Measurements from ENCODE around the gene NTM.

Gene NTM

GRCh38 chr11:131866535-131867400, 496.4 kb downstream of the NTM start:
- no peak for DNase-seq (ENCODE audit: low read depth)

GRCh38 chr11:131867457-131868257, 497.2 kb downstream of the NTM start:
- DNase-seq (ENCODE audit: low read depth): peak; percentile 66

- no peak for DNase-seq (ENCODE audit: low read depth)
These were observed 498.5 kb downstream of the NTM start for GRCh38 chr11:131868629-131869507.

- no peak for DNase-seq (ENCODE audit: low read depth)
These were observed 499.9 kb downstream of the NTM start for GRCh38 chr11:131870305-131870704.

- DNase-seq (ENCODE audit: low read depth): no peak
These were observed 500.6 kb downstream of the NTM start for GRCh38 chr11:131871006-131871405.

GRCh38 chr11:131874070-131874469, 503.7 kb downstream of the NTM start:
- no peak for DNase-seq (ENCODE audit: low read depth)

GRCh38 chr11:131875611-131876010, 505.2 kb downstream of the NTM start:
- DNase-seq (ENCODE audit: low read depth): no peak

GRCh38 chr11:131877246-131877942, 507.0 kb downstream of the NTM start:
- no peak for DNase-seq (ENCODE audit: low read depth)

- no peak for DNase-seq (ENCODE audit: low read depth)
These were observed 509.9 kb downstream of the NTM start for GRCh38 chr11:131880316-131880715.

GRCh38 chr11:131880976-131881375, 510.6 kb downstream of the NTM start:
- no peak for DNase-seq (ENCODE audit: low read depth)

GRCh38 chr11:131883332-131883731, 512.9 kb downstream of the NTM start:
- DNase-seq (ENCODE audit: low read depth): no peak

- DNase-seq (ENCODE audit: low read depth): no peak
These were observed 514.2 kb downstream of the NTM start for GRCh38 chr11:131884461-131885073.

GRCh38 chr11:131885431-131885830, 515.0 kb downstream of the NTM start:
- DNase-seq (ENCODE audit: low read depth): no peak

GRCh38 chr11:131886201-131886600, 515.8 kb downstream of the NTM start:
- no peak for DNase-seq (ENCODE audit: low read depth)

- peak; percentile 72 for DNase-seq (ENCODE audit: low read depth)
These were observed 517.9 kb downstream of the NTM start for GRCh38 chr11:131888230-131888855.

GRCh38 chr11:131889146-131889577, 518.7 kb downstream of the NTM start:
- peak; percentile 75 for DNase-seq (ENCODE audit: low read depth)

- DNase-seq (ENCODE audit: low read depth): no peak
These were observed 519.6 kb downstream of the NTM start for GRCh38 chr11:131889760-131890581.

- no peak for DNase-seq (ENCODE audit: low read depth)
These were observed 522.9 kb downstream of the NTM start for GRCh38 chr11:131893103-131893890.

- no peak for DNase-seq (ENCODE audit: low read depth)
These were observed 523.6 kb downstream of the NTM start for GRCh38 chr11:131893988-131894387.

Measured in GM04504 (cell line).